Mononuclear cell (primary cell): ENCODE results near the gene PIAS1. TPM values are rescaled to one million over a fixed set of nuclear protein-coding genes. Genes with fewer than 3 reads are reported as not detected.

Experiments
- H3K27me3 ChIP-seq: 2 replicates; pipeline ENCODE4 v1.6.0; 2011; ENCODE audit warnings: low read length, control low read depth; ENCODE audit not compliant: insufficient read depth
- H3K4me1 ChIP-seq: 2 replicates; pipeline ENCODE4 v1.5.1; 2011; ENCODE audit warnings: mild to moderate bottlenecking, low read length, control low read depth; ENCODE audit not compliant: insufficient read depth
- H3K4me3 ChIP-seq: 2 replicates; pipeline ENCODE4 v1.5.1; 2011; ENCODE audit warnings: mild to moderate bottlenecking, low read length, moderate library complexity
- H3K9me3 ChIP-seq: 2 replicates; pipeline ENCODE4 v1.5.1; 2011; ENCODE audit warnings: low read depth, mild to moderate bottlenecking, control low read depth, low read length
- total RNA-seq: library from RNA; depleted of rRNA; stranded (reverse); fragments of >200 nt; gene quantifications from one replicate; pipeline ENCODE4 v1.2.3, GENCODE V29; 2012

Gene PIAS1
- total RNA-seq, 1 donor = 200 TPM

DNA sequence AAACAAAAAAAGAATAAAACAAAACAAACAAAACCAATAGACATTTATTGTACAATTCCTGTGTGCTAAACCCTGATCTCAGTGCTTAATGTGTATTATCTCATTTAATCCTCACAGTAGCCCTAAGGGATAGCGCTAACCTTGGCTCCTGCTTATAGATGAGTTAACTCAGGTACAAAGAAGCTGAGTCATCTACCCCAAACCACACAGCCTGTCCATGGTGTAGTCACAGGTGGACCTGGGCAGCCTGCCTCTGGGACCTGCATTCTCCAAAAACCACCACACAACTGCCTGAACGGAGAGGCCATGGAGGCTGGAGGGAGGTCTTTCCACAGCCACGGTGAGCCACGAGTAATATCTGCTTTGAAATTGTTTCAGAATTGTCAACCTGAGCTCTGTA lies 180.9 kb downstream of the PIAS1 start:
- Histone ChIP-seq H3K4me1 (peaks cover 36% of the 10 kb centered on the region), H3K27me3 (no peaks in the 10 kb centered on the region), H3K4me3 (no peak overlapping the region), H3K9me3 (no peaks in the 10 kb centered on the region)

DNA sequence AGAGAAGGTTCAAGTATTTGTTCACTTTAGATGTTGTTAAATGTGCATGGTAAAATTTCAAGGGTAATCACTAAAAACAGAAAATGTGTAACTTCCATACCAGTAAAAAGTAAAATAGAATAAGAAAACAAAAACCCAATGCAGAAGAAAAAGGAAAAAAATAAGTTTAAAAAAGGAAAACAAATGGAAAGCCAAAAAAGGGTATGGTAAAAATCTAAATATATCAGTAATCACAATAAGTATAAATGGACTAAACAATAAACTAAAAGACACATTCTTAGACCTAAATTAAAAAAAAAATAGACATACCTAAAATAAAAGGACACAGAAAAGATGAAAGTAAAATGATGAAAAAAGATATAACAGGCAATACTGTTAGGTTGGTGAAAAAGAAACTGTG lies 184.9 kb downstream of the PIAS1 start:
- Histone ChIP-seq H3K4me1 (peaks cover 2% of the 10 kb centered on the region), H3K4me3 (no peak overlapping the region), H3K9me3 (peaks cover 4% of the 10 kb centered on the region)

DNA sequence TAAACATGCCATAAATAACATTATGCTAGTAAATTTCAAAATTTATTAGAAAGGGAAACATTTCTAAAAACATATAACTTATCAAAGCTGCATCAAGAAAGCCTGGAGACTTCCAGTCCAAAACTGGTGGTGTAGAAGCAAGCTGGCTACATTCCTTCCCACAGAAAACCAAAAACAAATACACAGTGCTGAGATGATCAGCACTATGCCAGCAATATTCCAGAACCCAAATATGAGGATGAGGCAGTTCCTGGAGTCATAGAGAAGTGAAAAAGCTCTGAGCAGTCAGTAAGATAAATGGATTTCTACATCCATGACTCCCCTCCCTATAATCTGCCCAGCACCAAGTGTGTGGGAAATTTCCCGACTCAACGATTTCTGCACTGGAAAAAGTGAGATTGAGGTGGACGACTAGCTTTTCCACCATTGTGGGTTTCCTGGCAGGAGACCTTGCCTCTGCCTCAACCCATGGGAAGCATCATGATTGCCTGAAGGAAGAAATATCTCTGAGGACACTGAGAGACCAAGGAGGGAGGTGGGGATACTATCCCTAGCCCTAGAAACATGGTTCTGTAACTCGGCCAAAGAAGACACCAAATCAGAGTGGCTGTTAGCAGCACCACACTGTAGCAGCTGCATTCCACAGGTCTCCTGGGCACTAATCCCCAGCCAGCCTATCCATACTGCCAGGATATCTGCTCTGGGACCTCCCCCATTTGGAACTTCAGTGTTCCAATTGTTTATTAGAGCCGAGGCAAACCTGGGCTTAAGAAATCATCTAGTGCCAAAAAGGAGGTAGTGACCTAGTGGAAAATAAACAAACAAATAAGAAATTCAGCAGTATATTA lies 187.2 kb downstream of the PIAS1 start:
- no peaks in the 10 kb centered on the region for H3K27me3 ChIP-seq
- no peaks in the 10 kb centered on the region for H3K4me1 ChIP-seq
- peaks cover 4% of the 10 kb centered on the region for H3K9me3 ChIP-seq
- H3K4me3 ChIP-seq = no peak overlapping the region

More for the DNA sequence above, 184.9 kb downstream of the PIAS1 start:
- H3K27me3 ChIP-seq = no peaks in the 10 kb centered on the region

Other genes with a start within 250 kb of the PIAS1 start
- 1.9 TPM for gene SKOR1, start 228.8 kb upstream of the PIAS1 start, total RNA-seq
- gene RNU6-1, start 214.3 kb upstream of the PIAS1 start, total RNA-seq = not detected
- 5.2 TPM for gene CALML4, start 151.0 kb downstream of the PIAS1 start, total RNA-seq
- 9.3 TPM for gene CLN6, start 175.4 kb downstream of the PIAS1 start, total RNA-seq
- 88.2 TPM for gene FEM1B, start 223.4 kb downstream of the PIAS1 start, total RNA-seq